HG03432 (cell line): ENCODE results near the gene DSTYK.

ENCODE experiments used
- ATAC-seq: cut with Tn5 transposase; IDR thresholded peaks from one replicate; pipeline ENCODE4 v1.9.1; 2021; ENCODE audit warnings: mild to moderate bottlenecking, moderate library complexity; ENCODE audit not compliant: unreplicated experiment

The DSTYK gene

DNA sequence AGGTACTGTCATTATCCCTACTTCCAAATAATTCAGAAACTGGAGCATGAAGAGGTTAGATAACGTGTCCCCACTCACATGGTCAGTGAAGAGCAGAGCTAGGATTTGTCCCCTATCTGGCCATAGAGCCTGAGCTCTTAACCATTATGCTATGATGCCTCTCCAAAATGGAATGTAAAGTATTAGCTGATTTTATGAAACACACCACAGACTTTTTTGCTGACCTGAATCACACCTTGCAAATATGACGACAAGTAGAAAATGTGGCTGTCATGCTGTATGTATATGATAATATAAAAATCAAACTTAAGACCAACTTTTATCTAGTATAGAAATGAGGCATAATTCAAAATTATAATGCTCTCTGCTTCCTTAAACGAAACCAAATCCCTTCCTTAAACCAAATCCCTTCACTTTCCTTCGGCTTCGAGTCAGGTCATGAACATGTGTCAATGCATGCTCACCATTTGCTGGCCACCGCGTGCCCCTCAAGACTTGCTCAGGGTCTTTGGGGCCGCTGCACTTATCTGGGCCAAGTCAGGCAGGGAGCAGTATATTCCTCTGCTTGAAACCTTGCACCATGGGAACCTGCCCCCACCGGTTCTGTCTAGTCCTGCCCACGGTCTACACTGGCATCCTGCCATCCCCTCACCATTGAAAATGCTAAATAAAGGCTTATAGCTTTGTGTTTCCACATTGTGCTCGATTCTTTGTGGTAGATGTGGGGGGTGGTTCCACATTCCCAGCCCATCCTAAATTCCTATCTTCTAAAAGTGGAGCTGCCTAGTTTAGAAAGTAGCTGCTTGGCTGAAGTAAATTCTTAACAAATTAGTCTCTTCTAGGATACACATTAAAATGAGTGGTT is 14.6 kb upstream of the DSTYK start:
- ATAC-seq: no peak

DNA sequence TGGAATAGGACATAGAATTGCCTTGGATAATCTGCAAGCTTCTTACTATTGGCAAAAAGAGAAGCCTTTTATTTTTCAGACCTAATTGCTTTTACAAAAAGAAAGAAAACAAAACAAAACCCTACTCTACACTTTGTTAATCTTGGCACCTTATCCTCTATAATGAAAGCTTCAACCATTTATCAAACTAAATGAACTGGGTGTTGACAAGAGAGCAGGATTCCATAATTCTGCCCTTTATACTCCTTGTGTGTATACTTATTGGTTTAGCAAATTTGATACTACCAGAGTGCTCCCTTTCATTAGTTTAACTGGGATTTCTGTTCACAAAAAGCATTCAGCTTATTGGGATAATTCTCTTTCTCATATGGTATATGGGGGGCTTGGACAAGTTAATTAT is 13.2 kb upstream of the DSTYK start:
- ATAC-seq: no peak

DNA sequence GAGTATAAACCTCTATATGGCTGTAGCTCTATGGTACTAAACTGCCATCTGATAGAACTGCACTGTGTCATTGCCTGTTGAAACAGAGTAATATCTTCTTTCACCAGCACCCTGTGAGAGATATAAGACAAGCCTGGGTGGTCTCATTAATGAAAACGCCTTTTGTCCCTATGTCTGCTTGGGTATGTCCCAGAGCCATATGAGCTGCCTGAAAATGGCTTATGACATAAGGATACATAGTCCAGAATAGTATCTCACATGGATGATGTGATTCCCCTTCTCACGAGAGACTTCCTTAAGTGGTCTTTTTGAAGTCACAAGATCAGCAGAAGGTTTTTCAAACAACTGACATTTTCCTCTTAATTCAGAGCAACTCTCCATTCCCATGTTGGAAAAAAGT is 8.9 kb upstream of the DSTYK start:
- ATAC-seq: no peak

DNA sequence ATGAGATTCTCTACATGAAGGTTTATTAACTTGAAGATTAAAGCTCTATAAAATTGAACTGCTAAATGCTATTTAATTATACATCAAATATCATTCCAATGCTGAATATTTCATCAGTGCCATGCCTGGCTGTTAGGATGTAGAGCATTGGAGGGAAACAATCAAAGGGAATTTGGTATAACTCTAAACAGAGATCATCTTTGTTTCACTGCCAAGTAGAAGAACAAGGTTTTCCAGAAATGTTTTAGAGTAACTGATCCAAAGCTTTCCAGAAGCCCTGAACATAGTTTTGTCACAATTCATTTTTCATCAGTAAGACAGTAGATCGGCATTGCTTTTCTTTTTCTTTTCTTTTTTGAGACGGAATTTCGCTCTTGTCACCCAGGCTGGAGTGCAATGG is 5.9 kb upstream of the DSTYK start:
- ATAC-seq: no peak

GRCh38 chr1:205216588-205216987 is 5.1 kb upstream of the DSTYK start:
- ATAC-seq: no peak

- no peak for ATAC-seq
These were observed 3.3 kb upstream of the DSTYK start for GRCh38 chr1:205214756-205215155.

GRCh38 chr1:205211839-205212536 is 486 bp upstream of the DSTYK start:
- peak; percentile 25 for ATAC-seq

DNA sequence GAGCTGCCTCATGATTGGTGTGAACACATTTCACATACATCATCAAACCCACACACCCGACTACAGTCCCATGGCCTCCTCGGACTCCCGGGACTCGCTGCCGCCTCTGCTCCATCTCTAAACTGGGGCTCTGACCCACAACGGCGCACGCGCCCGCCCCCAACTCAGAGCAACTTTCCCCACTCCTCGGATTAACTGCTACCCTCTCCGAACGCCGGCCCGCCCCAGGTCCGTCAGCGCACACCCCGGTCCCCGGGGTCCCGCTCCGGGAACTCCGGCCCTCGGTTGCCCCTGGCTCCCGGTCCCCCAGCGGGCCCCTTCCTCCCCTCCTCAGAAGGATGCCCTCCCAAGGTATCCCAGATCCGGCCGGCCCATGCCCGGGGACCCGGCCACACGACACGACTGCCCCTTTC is 740 bp downstream of the DSTYK start:
- no peak for ATAC-seq

GRCh38 chr1:205208811-205209210 is 2.7 kb downstream of the DSTYK start:
- ATAC-seq: no peak

DNA sequence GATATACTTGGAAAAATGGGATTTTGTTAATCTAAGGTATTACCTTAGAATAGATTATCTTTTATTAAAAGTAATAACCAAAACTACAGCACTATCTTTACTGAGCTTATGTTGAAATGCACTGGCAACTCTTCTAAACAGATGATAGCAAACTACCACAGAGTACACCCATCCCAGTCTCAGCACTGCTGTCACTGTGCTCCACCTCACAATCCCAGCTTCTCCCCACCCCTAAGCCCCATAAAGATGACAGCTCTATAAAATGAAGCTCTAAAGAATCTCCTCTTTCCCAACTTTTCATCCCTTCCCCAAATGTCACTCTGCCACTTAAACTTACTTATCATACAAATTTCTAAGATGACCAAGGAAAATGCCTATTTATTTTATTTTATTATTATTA is 6.4 kb downstream of the DSTYK start:
- ATAC-seq: no peak

- ATAC-seq: no peak
These were observed 7.0 kb downstream of the DSTYK start for GRCh38 chr1:205204552-205204951.

- ATAC-seq: no peak
These were observed 11.6 kb downstream of the DSTYK start for GRCh38 chr1:205199931-205200299.

- ATAC-seq: no peak
These were observed 12.2 kb downstream of the DSTYK start for GRCh38 chr1:205199090-205199930.

GRCh38 chr1:205192287-205192686 is 19.2 kb downstream of the DSTYK start:
- no peak for ATAC-seq

DNA sequence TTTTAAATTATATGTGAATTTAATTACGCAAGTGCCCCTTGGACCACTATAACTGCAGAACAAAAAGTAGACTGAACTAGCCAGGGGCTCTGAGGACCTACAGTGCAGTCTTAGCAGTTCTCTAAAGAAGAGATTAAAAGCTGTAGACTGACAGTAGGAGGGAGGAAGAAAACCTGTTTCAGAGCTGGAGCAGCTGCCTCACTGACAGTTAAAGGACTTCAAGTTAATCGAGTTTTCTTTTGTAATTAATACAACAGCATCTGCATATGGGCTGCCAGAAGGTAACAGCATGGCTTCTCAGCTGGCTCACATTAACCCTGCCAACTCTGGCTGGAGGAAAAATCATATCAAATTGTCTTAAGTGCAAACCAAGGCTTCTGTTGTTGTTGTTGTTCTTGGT is 19.9 kb downstream of the DSTYK start:
- ATAC-seq: no peak

GRCh38 chr1:205190845-205191577 is 20.5 kb downstream of the DSTYK start:
- ATAC-seq: no peak

GRCh38 chr1:205189131-205189530 is 22.4 kb downstream of the DSTYK start:
- no peak for ATAC-seq

DNA sequence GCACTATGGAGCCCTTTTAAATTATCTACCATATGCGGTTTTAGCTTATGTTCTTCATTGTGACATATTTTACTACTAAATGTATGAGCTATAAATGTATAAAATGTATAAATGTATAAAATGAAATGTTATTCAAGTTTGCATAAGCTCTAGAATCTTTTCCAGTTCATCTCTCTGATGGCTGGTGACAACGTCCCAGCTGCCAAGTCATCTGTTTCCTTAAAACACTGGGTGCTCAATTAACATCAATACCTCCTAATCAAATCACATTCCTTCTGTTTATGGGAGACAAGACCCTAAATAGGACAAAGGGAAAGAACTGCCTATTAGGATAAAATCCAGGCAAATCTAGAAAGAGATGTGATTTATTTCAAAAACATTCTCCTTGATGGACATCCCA is 22.9 kb downstream of the DSTYK start:
- ATAC-seq: no peak

- no peak for ATAC-seq
These were observed 23.4 kb downstream of the DSTYK start for GRCh38 chr1:205188098-205188497.

GRCh38 chr1:205187420-205187819 is 24.1 kb downstream of the DSTYK start:
- no peak for ATAC-seq

DNA sequence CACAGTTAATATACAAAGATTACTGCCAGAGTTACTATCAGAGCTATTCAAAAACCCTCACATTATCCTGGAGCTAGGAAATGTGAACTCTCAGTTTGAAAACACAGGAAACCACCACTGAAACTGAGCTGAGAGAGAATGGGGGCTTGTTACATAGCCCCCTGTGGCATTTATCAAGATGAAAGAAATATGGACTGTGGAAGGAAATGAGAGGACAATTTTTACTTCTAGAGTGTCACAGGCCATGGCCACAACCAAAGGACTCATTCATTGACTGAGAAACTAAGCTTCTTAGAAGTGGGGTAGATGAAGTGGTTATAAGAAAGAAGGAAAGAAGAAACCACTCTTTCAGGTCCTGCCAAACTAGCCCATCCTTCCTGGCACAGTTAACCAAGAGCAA is 25.3 kb downstream of the DSTYK start:
- ATAC-seq: no peak
